Left lung (tissue), 10 donors: ENCODE data around the gene MAP3K12. TPM values are rescaled to one million over a fixed set of nuclear protein-coding genes. Genes with fewer than 3 reads are reported as not detected.
A peak's percentile ranks its signal among the peaks of the same experiment; 100 is the strongest.
"Not testable (repeated sequence)": the region's sequence is repeated elsewhere in the genome, so short reads cannot be mapped to it uniquely, and the experiment has no call there.

ENCODE experiments used
- ATAC-seq: fragments of 200-7000 bp; cut with Tn5 transposase; one replicate; pipeline ENCODE4 v1.9.1; 2020; ENCODE audit warnings: moderate library complexity
- DNase-seq, 4 donors: peaks; one replicate each; pipeline ENCODE4 v3.0.0-alpha.2; 2013 to 2020
- H3K27ac ChIP-seq, 2 donors: fragments of 200-600 bp; sonication (generic) in 1 of 2; one replicate each; pipeline versions ENCODE4 v1.5.0 to v1.8.0; 2020 to 2021
- H3K27me3 ChIP-seq, 2 donors: fragments of 200-600 bp; sonication (generic) in 1 of 2; one replicate each; pipeline versions ENCODE4 v1.5.0 to v1.8.0; 2020 to 2021
- H3K36me3 ChIP-seq, 2 donors: fragments of 200-600 bp; sonication (generic) in 1 of 2; one replicate each; pipeline versions ENCODE4 v1.5.0 to v1.8.0; 2020 to 2021
- H3K4me1 ChIP-seq, 2 donors: fragments of 200-600 bp; one replicate each; pipeline ENCODE4 v1.8.0; 2021
- H3K4me3 ChIP-seq, 2 donors: fragments of 200-600 bp; sonication (generic) in 1 of 2; one replicate each; pipeline versions ENCODE4 v1.5.0 to v1.8.0; 2020 to 2021; ENCODE audit warnings: mild to moderate bottlenecking in 1 of 2
- H3K9me3 ChIP-seq, 2 donors: fragments of 200-600 bp; sonication (generic) in 1 of 2; one replicate each; pipeline versions ENCODE4 v1.5.0 to v1.8.0; 2020 to 2021
- intact Hi-C, 2 donors: fragments of 100-400 bp; cut with DNase I; formaldehyde crosslinking; loops; one replicate each; pipeline versions ENCODE4 v1.11.2 to v1.14.2; 2022
- polyA plus RNA-seq, 6 donors: library from polyadenylated mRNA; unstranded; fragments of 120-200 nt; gene quantifications; one replicate each; pipeline ENCODE4 v1.2.1, GENCODE V29; 2013; ENCODE audit not compliant: insufficient read length in 6 of 6
- total RNA-seq, 2 donors: library from RNA; stranded (reverse); fragmentation: NEBNext Ultra II Directional; extraction: Animal tissue kit (Norgen Biotek cat#: 25700); gene quantifications; one replicate each; pipeline ENCODE4 v1.2.1, GENCODE V29; 2021
- TF ChIP-seq, protein P1 (sequence below), 2 donors: fragments of 200-600 bp; sonication (generic) in 1 of 2; IDR thresholded peaks; one replicate each; pipeline versions ENCODE4 v1.5.0 to v1.8.0; 2021; ENCODE audit warnings: antibody characterized with exemption in 2 of 2
- donor health status: DM: no; HTN: yes; CAD: no.
- donor health status: DM: no; HTN: no; CAD: no.

The MAP3K12 gene
- total and polyA plus RNA-seq, 8 donors = 19.9 to 38.0 (median 31.1) TPM

- intact Hi-C loops = no loop called here
- peaks cover 0 to 23% of the 10 kb centered on the region in 2 donors for H3K4me1 ChIP-seq
- H3K27ac ChIP-seq = peak overlapping the region in 1 of 2 donors; percentile 33
- DNase-seq (no peak), ATAC-seq (no peak)
- TF ChIP-seq, protein P1, sequence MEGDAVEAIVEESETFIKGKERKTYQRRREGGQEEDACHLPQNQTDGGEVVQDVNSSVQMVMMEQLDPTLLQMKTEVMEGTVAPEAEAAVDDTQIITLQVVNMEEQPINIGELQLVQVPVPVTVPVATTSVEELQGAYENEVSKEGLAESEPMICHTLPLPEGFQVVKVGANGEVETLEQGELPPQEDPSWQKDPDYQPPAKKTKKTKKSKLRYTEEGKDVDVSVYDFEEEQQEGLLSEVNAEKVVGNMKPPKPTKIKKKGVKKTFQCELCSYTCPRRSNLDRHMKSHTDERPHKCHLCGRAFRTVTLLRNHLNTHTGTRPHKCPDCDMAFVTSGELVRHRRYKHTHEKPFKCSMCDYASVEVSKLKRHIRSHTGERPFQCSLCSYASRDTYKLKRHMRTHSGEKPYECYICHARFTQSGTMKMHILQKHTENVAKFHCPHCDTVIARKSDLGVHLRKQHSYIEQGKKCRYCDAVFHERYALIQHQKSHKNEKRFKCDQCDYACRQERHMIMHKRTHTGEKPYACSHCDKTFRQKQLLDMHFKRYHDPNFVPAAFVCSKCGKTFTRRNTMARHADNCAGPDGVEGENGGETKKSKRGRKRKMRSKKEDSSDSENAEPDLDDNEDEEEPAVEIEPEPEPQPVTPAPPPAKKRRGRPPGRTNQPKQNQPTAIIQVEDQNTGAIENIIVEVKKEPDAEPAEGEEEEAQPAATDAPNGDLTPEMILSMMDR (IDR thresholded peaks at IDR 0.05) = no peak
- no peaks in the 10 kb centered on the region for H3K27me3 ChIP-seq
- no peak overlapping the region for H3K4me3 ChIP-seq
- H3K36me3 ChIP-seq = peaks cover 0 to 95% of the 10 kb centered on the region in 2 donors
- no peaks in the 10 kb centered on the region for H3K9me3 ChIP-seq
Measured at GRCh38 chr12:53483225-53483978, 15.9 kb downstream of the MAP3K12 start.

- no peak overlapping the region for H3K27ac ChIP-seq
- TF ChIP-seq, protein P1 (IDR thresholded peaks at IDR 0.05) = no peak
- peaks cover 0 to 100% of the 10 kb centered on the region in 2 donors for H3K36me3 ChIP-seq
- H3K27me3 ChIP-seq = no peaks in the 10 kb centered on the region
- DNase-seq (no peak), ATAC-seq (no peak)
- H3K4me1 ChIP-seq = peaks cover 0 to 28% of the 10 kb centered on the region in 2 donors
- H3K9me3 ChIP-seq = no peaks in the 10 kb centered on the region
- no peak overlapping the region for H3K4me3 ChIP-seq
- intact Hi-C loops = no loop called here
Measured at GRCh38 chr12:53482626-53483168, 16.6 kb downstream of the MAP3K12 start.

DNA sequence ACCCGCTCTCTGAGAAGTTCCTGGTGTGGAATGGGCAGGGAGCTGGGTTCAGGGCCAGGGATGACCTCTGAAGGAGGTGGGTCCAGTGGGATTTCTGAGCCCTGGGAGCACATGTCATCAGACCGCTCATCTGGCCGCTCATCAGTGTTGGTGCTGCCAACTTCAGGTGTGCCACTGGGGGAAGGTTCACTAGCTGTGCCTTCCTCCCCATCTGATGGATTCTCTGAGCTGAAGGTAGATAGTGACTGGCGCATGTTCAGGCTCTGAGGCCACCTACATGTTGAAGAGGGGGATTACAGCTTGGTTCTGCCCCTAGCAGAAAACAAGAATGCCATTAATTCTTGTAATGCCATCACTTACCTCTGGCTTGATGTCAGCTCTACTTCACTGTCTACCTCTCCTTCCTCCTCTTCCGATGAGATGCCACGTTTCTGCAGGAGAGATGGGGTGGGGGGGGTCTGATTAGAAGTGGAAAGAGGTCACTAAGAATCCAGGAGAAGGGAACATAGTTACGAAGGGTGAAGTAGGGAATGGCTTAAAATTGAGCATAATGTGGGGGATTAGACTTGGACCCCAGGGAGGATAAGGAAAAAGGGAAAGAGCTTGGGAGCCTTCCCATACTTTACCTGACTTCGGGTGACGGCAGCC lies 17.2 kb downstream of the MAP3K12 start:
- Histone ChIP-seq H3K4me3 (no peak overlapping the region), H3K4me1 (peaks cover 0 to 25% of the 10 kb centered on the region in 2 donors), H3K27ac (no peak overlapping the region), H3K36me3 (peaks cover 0 to 100% of the 10 kb centered on the region in 2 donors), H3K9me3 (no peaks in the 10 kb centered on the region), H3K27me3 (no peaks in the 10 kb centered on the region)
- ATAC-seq (no peak), DNase-seq (no peak)
- TF ChIP-seq, protein P1 (IDR thresholded peaks at IDR 0.05) = no peak
- intact Hi-C loops = no loop called here

- Histone ChIP-seq H3K36me3 (peaks cover 0 to 100% of the 10 kb centered on the region in 2 donors), H3K4me1 (peaks cover 0 to 28% of the 10 kb centered on the region in 2 donors)
- intact Hi-C loops, H3K27me3 ChIP-seq, H3K4me3 ChIP-seq, DNase-seq, H3K27ac ChIP-seq, H3K9me3 ChIP-seq, ATAC-seq: not testable (repeated sequence)
Measured at GRCh38 chr12:53481458-53481857, 17.8 kb downstream of the MAP3K12 start.

GRCh38 chr12:53480491-53481442 lies 18.5 kb downstream of the MAP3K12 start:
- DNase-seq = no peak
- no peaks in the 10 kb centered on the region for H3K27me3 ChIP-seq
- no peak overlapping the region for H3K27ac ChIP-seq
- H3K36me3 ChIP-seq = peaks cover 0 to 100% of the 10 kb centered on the region in 2 donors
- H3K4me3 ChIP-seq = no peak overlapping the region
- H3K9me3 ChIP-seq = no peaks in the 10 kb centered on the region
- H3K4me1 ChIP-seq = peaks cover 0 to 29% of the 10 kb centered on the region in 2 donors
- TF ChIP-seq, protein P1 (IDR thresholded peaks at IDR 0.05) = no peak
- intact Hi-C loops = no loop called here
- ATAC-seq = no peak
